ENCODE data around the gene DUSP22. TPM values are rescaled to one million over a fixed set of nuclear protein-coding genes. Genes with fewer than 3 reads are reported as not detected.

Gene DUSP22
- total RNA-seq, 2 donors from 2014 or later, result 33.5 to 35.4 TPM

DNA sequence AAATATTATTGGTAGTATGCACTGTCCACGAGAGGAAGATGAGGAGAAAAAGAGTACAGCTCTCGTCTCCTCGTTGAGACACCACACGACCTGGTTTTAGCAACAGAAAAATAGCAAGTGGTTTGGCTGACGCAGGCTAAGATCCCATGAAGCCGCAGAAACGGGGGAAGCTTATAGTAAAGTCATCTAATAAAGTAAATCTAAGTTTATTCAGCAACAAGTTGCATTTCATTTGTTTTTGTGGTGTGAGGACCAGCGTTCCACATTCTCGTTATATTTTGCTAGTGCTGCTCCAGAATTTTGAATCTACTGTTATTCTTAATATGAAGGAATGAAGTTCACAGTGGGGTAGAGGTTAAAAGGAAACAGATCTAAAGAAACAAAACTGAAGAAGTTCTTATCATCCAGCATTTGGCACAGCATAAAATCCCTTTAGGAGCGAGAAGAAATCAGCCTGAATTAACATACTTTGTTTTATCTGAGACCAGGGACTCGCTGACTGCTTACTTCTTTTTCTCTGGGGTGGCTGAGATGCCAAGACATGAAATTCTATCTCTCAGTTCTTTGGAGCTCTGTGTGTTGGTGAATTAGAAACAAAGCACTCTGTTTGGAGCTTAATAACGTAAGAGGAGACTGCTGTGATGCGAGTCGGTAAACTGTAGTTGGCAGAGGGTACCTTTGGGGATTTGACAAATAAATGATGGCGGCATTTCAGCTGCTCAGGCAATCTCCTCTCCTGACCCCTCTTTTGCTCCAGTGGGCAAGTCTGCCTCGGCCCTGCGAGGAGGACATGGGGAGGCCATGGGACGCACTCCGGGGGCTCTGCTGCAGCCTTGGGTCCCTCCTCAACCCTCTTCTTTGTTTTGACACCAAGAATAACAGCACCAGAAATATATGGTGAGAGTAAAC lies 74.4 kb downstream of the DUSP22 start:
- Histone ChIP-seq H3K4me3 (ENCODE audit: low read length) (no peak overlapping the region), H3K36me3 (ENCODE audit: control insufficient read depth, insufficient read depth, low read length) (no peaks in the 10 kb centered on the region), H3K4me1 (ENCODE audit: control insufficient read depth, insufficient read depth, low read length) (no peaks in the 10 kb centered on the region), H3K27me3 (ENCODE audit: control insufficient read depth, insufficient read depth, low read length, poor library complexity, severe bottlenecking) (no peaks in the 10 kb centered on the region), H3K9ac (ENCODE audit: extremely low read depth, low read length, poor library complexity, severe bottlenecking) (no peak overlapping the region), H3K27ac (ENCODE audit: low read depth, low read length) (no peak overlapping the region), H3K9me3 (ENCODE audit: control insufficient read depth, low read length) (peaks cover 32% of the 10 kb centered on the region)
- DNase-seq, result no peak
- H3K27ac Mint-ChIP-seq, result no peak overlapping the region
- H3K4me1 Mint-ChIP-seq, result peaks cover 4% of the 10 kb centered on the region
- WGBS, 2 experiments (ENCODE audit: insufficient coverage in 1 of 2, insufficient read length in 1 of 2), result 90 to 91% methylated on average over 14 to 19 of the region's 19 CpGs
- peaks cover 4% of the 10 kb centered on the region for H3K36me3 Mint-ChIP-seq (ENCODE audit: low read depth)
- TF ChIP-seq, protein P1, sequence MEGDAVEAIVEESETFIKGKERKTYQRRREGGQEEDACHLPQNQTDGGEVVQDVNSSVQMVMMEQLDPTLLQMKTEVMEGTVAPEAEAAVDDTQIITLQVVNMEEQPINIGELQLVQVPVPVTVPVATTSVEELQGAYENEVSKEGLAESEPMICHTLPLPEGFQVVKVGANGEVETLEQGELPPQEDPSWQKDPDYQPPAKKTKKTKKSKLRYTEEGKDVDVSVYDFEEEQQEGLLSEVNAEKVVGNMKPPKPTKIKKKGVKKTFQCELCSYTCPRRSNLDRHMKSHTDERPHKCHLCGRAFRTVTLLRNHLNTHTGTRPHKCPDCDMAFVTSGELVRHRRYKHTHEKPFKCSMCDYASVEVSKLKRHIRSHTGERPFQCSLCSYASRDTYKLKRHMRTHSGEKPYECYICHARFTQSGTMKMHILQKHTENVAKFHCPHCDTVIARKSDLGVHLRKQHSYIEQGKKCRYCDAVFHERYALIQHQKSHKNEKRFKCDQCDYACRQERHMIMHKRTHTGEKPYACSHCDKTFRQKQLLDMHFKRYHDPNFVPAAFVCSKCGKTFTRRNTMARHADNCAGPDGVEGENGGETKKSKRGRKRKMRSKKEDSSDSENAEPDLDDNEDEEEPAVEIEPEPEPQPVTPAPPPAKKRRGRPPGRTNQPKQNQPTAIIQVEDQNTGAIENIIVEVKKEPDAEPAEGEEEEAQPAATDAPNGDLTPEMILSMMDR (conservative IDR thresholded peaks at IDR 0.05), result no peak
- H3K9me3 Mint-ChIP-seq, result peaks cover 89% of the 10 kb centered on the region
- H3K4me3 Mint-ChIP-seq, result no peak overlapping the region
- peaks cover 3% of the 10 kb centered on the region for H3K27me3 Mint-ChIP-seq (ENCODE audit: insufficient read depth)

- WGBS, 2 experiments (ENCODE audit: insufficient coverage in 1 of 2, insufficient read length in 1 of 2), result 70 to 77% methylated on average over 8 of the region's 8 CpGs
Observed at GRCh38 chr6:367298-367794, 75.1 kb downstream of the DUSP22 start.

DNA sequence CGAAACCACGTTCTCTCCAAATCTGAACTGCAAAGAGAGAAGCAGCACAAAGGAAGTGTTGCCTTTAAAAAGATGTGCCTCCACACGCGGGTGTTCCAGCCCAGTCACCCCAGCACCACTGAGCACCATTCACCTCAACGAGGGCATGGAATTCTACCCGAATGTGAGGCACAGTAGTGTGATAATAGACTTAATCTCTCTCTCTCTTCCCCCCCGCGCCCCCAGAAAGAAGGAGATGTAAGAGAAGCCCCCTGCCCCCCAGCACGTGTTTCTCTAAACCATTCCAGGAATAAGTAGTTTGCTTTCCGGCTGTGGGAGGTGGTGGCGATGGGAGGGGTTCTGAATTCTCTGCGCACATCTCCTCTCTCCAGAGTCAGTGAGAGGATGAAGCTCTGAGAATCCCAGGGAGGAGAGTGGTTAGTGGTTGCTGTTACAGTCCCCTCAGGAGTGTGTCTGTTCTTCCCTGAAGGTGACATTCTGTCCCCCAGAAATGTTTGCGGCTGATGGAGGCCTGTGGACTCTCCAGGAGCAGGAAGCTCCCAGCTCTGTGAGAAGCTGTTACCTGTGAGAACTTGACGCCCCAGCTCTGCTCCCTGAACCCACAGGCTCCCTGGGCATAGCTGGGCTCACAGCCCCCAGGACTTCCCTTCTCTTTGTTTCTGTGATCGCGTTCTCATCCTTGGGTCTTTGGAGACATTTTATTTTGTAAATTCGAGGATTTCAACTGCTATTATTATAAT lies 75.8 kb downstream of the DUSP22 start:
- H3K4me1 ChIP-seq (ENCODE audit: control insufficient read depth, insufficient read depth, low read length), result no peaks in the 10 kb centered on the region
- no peak overlapping the region for H3K4me3 Mint-ChIP-seq
- peaks cover 7% of the 10 kb centered on the region for H3K27me3 Mint-ChIP-seq (ENCODE audit: insufficient read depth)
- peaks cover 18% of the 10 kb centered on the region for H3K9me3 ChIP-seq (ENCODE audit: control insufficient read depth, low read length)
- WGBS, 2 experiments (ENCODE audit: insufficient coverage in 1 of 2, insufficient read length in 1 of 2), result 85 to 94% methylated on average over 10 to 16 of the region's 17 CpGs
- no peak overlapping the region for H3K27ac ChIP-seq (ENCODE audit: low read depth, low read length)
- peaks cover 4% of the 10 kb centered on the region for H3K4me1 Mint-ChIP-seq
- H3K36me3 ChIP-seq (ENCODE audit: control insufficient read depth, insufficient read depth, low read length), result no peaks in the 10 kb centered on the region
- H3K9me3 Mint-ChIP-seq, result peaks cover 84% of the 10 kb centered on the region
- TF ChIP-seq, protein P1 (conservative IDR thresholded peaks at IDR 0.05), result no peak
- H3K9ac ChIP-seq (ENCODE audit: extremely low read depth, low read length, poor library complexity, severe bottlenecking), result no peak overlapping the region
- peaks cover 4% of the 10 kb centered on the region for H3K36me3 Mint-ChIP-seq (ENCODE audit: low read depth)
- H3K27ac Mint-ChIP-seq, result no peak overlapping the region
- H3K4me3 ChIP-seq (ENCODE audit: low read length), result no peak overlapping the region
- H3K27me3 ChIP-seq (ENCODE audit: control insufficient read depth, insufficient read depth, low read length, poor library complexity, severe bottlenecking), result no peaks in the 10 kb centered on the region
- no peak for DNase-seq

More at GRCh38 chr6:367298-367794, 75.1 kb downstream of the DUSP22 start:
- H3K36me3 Mint-ChIP-seq (ENCODE audit: low read depth), result peaks cover 4% of the 10 kb centered on the region
- Histone ChIP-seq H3K27me3 (ENCODE audit: control insufficient read depth, insufficient read depth, low read length, poor library complexity, severe bottlenecking) (no peaks in the 10 kb centered on the region), H3K9me3 (ENCODE audit: control insufficient read depth, low read length) (peaks cover 25% of the 10 kb centered on the region), H3K4me1 (ENCODE audit: control insufficient read depth, insufficient read depth, low read length) (no peaks in the 10 kb centered on the region), H3K27ac (ENCODE audit: low read depth, low read length) (no peak overlapping the region), H3K4me3 (ENCODE audit: low read length) (no peak overlapping the region), H3K9ac (ENCODE audit: extremely low read depth, low read length, poor library complexity, severe bottlenecking) (no peak overlapping the region), H3K36me3 (ENCODE audit: control insufficient read depth, insufficient read depth, low read length) (no peaks in the 10 kb centered on the region)
- DNase-seq, result no peak
- TF ChIP-seq, protein P1 (conservative IDR thresholded peaks at IDR 0.05), result no peak
- H3K4me3 Mint-ChIP-seq, result no peak overlapping the region
- peaks cover 84% of the 10 kb centered on the region for H3K9me3 Mint-ChIP-seq
- H3K4me1 Mint-ChIP-seq, result peaks cover 4% of the 10 kb centered on the region
- peaks cover 3% of the 10 kb centered on the region for H3K27me3 Mint-ChIP-seq (ENCODE audit: insufficient read depth)
- no peak overlapping the region for H3K27ac Mint-ChIP-seq
